K562 (cell line): ENCODE results near the gene TANC1. TPM values are rescaled to one million over a fixed set of nuclear protein-coding genes. Genes with fewer than 3 reads are reported as not detected.

Experiments used
- BRCA1 ChIP-seq, 2 experiments: fragments of 450-650 bp in 1 of 2; sonication (generic) in 1 of 2; formaldehyde crosslinking in 1 of 2; IDR thresholded peaks; 2 replicates each; pipeline versions ENCODE4 v1.5.0 to v1.6.1; 2017 to 2020; ENCODE audit warnings: mild to moderate bottlenecking in 1 of 2, missing genetic modification reagents in 1 of 2
- FOXK1 ChIP-seq: sonication (generic); formaldehyde crosslinking; IDR thresholded peaks from 2 replicates; pipeline ENCODE4 v1.8.0; 2022; ENCODE audit warnings: missing genetic modification reagents, mild to moderate bottlenecking, borderline replicate concordance
- PBX2 ChIP-seq, 2 experiments: IDR thresholded peaks in 1 of 2; conservative IDR thresholded peaks in 1 of 2; 2 replicates each; pipeline ENCODE4 v1.6.1; 2016; ENCODE audit warnings: low read depth in 2 of 2, mild to moderate bottlenecking in 1 of 2, missing compliant biosample characterization in 1 of 2, missing genetic modification characterization in 1 of 2, moderate library complexity in 1 of 2
- RBM15 ChIP-seq: fragments of 200-400 bp; formaldehyde crosslinking; IDR thresholded peaks from 2 replicates; pipeline ENCODE4 v1.6.1; 2018; ENCODE audit warnings: mild to moderate bottlenecking, low read length, moderate library complexity; ENCODE audit not compliant: insufficient read depth
- TAL1 ChIP-seq: fragments of 450-650 bp; IDR thresholded peaks from 2 replicates; pipeline ENCODE4 v1.6.1; 2016; ENCODE audit warnings: mild to moderate bottlenecking
- ZNF395 ChIP-seq: fragments of 200-800 bp; sonication (Bioruptor generic); IDR thresholded peaks from 2 replicates; pipeline ENCODE4 v1.6.1; 2017; ENCODE audit warnings: missing genetic modification characterization, missing compliant biosample characterization
- ZNF408 ChIP-seq: fragments of 250-450 bp; sonication (Bioruptor Pico); IDR thresholded peaks from 2 replicates; pipeline ENCODE4 v1.4.0; 2020; ENCODE audit warnings: low read depth, mild to moderate bottlenecking, moderate library complexity
- ZNF41 ChIP-seq: fragments of 250-450 bp; sonication (Bioruptor Pico); conservative IDR thresholded peaks from 2 replicates; pipeline ENCODE4 v1.4.0; 2020; ENCODE audit warnings: mild to moderate bottlenecking
- ZNF644 ChIP-seq: fragments of 200-800 bp; sonication (Bioruptor generic); IDR thresholded peaks from 2 replicates; pipeline ENCODE4 v1.6.1; 2016; ENCODE audit warnings: low read depth, missing genetic modification characterization, missing compliant biosample characterization
- polyA plus RNA-seq, 8 experiments: library from polyadenylated mRNA; depleted of rRNA in 4 of 8; stranded (reverse) in 5 of 8; unstranded in 3 of 8; fragments of >200 nt; fragmentation: Nextera tagmentation in 2 of 8; fragmentation: Illumina TruSeq in 1 of 8; extraction: Ambion mirVana in 2 of 8; extraction: Trizol in 1 of 8; gene quantifications; 2 replicates each; pipeline versions ENCODE4 v1.2.1 to v1.2.3, GENCODE V29; 2011 to 2014; ENCODE audit warnings: inconsistent platforms in 1 of 8, missing spikeins in 1 of 8
- total RNA-seq, 7 experiments: library from RNA; depleted of rRNA in 6 of 7; stranded (reverse); fragments of >200 nt in 6 of 7; fragmentation: Illumina TruSeq in 2 of 7; extraction: Trizol in 2 of 7; gene quantifications; 2 replicates each; pipeline versions ENCODE4 v1.2.1 to v1.2.3, GENCODE V29; 2011 to 2021; ENCODE audit warnings: low replicate concordance in 1 of 7
- TF ChIP-seq, protein P1 (sequence below): fragments of 250-450 bp; sonication (Bioruptor Pico); IDR thresholded peaks from 2 replicates; pipeline ENCODE4 v1.4.0; 2020; ENCODE audit warnings: mild to moderate bottlenecking, moderate library complexity

TANC1 gene
- total and polyA plus RNA-seq, 9 of the 15 experiments (the other 6 are each of a cell fraction or from before 2014, with no cell fraction given): under 0.01 to 0.20 (median 0.07) TPM; not detected in 1

GRCh38 chr2:159118859-159119500, 150.5 kb downstream of the TANC1 start (continued):
- TF ChIP-seq PBX2 (CRISPR knock-in tag; IDR thresholded peaks at IDR 0.05; ENCODE audit: low read depth): no peak
- TF ChIP-seq PBX2 (tag; conservative IDR thresholded peaks at IDR 0.05; ENCODE audit: low read depth): 0 out of 2 replicates have a peak, but pooled peaks have one; percentile 28
- TF ChIP-seq ZNF395: 0 out of 2 replicates have a peak, but pooled peaks have one; percentile 67
- no peak for TF ChIP-seq ZNF408
- no peak for TF ChIP-seq RBM15
- TF ChIP-seq FOXK1: no peak
- no peak for TF ChIP-seq TAL1
- TF ChIP-seq, protein P1, sequence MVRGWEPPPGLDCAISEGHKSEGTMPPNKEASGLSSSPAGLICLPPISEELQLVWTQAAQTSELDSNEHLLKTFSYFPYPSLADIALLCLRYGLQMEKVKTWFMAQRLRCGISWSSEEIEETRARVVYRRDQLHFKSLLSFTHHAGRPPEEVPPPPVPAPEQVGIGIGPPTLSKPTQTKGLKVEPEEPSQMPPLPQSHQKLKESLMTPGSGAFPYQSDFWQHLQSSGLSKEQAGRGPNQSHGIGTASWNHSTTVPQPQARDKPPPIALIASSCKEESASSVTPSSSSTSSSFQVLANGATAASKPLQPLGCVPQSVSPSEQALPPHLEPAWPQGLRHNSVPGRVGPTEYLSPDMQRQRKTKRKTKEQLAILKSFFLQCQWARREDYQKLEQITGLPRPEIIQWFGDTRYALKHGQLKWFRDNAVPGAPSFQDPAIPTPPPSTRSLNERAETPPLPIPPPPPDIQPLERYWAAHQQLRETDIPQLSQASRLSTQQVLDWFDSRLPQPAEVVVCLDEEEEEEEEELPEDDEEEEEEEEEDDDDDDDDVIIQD: no peak
- peak; percentile 36; the same call in 1 of the 2 replicates for TF ChIP-seq ZNF644 (tag)
- TF ChIP-seq ZNF41 (CRISPR knock-in tag): no peak
- no peak for TF ChIP-seq BRCA1 (IDR thresholded peaks at IDR 0.05)
- no peak for TF ChIP-seq BRCA1 (CRISPR knock-in tag; IDR thresholded peaks at IDR 0.05)
